GM12864 (cell line): Measurements from ENCODE around the gene ASB7.

Experiments
- DNase-seq: peaks from one replicate; pipeline ENCODE4 v3.0.0-alpha.2; 2011; ENCODE audit warnings: low read depth
- H3K4me3 ChIP-seq: 2 replicates; pipeline ENCODE4 v1.5.1; 2011; ENCODE audit warnings: mild to moderate bottlenecking, low read depth, low read length, control low read depth
- CTCF ChIP-seq: IDR thresholded peaks from 2 replicates; pipeline ENCODE4 v1.5.1; 2011; ENCODE audit warnings: low read depth, mild to moderate bottlenecking, moderate library complexity, low read length, control low read depth, inconsistent platforms; ENCODE audit errors: missing control alignments

The ASB7 gene

GRCh38 chr15:100642213-100642949, 40.0 kb downstream of the ASB7 start:
- TF ChIP-seq CTCF: no peak
- DNase-seq: no peak
- H3K4me3 ChIP-seq: no peak overlapping the region

- TF ChIP-seq CTCF: no peak
- no peak for DNase-seq
These were observed 40.6 kb downstream of the ASB7 start for GRCh38 chr15:100642950-100643338.

GRCh38 chr15:100645671-100646070, 43.3 kb downstream of the ASB7 start:
- no peak for TF ChIP-seq CTCF
- DNase-seq: no peak

More at GRCh38 chr15:100642950-100643338, 40.6 kb downstream of the ASB7 start:
- no peak overlapping the region for H3K4me3 ChIP-seq

GRCh38 chr15:100648951-100649350, 46.6 kb downstream of the ASB7 start:
- TF ChIP-seq CTCF: no peak
- DNase-seq: no peak
- H3K4me3 ChIP-seq: no peak overlapping the region

More at GRCh38 chr15:100645671-100646070, 43.3 kb downstream of the ASB7 start:
- no peak overlapping the region for H3K4me3 ChIP-seq

- DNase-seq: no peak
- no peak overlapping the region for H3K4me3 ChIP-seq
- TF ChIP-seq CTCF: no peak
These were observed 48.3 kb downstream of the ASB7 start for GRCh38 chr15:100650685-100651084.

- no peak overlapping the region for H3K4me3 ChIP-seq
- TF ChIP-seq CTCF: no peak
- DNase-seq: no peak
These were observed 48.9 kb downstream of the ASB7 start for GRCh38 chr15:100651253-100651652.

- H3K4me3 ChIP-seq: no peak overlapping the region
- TF ChIP-seq CTCF: no peak
- no peak for DNase-seq
These were observed 49.7 kb downstream of the ASB7 start for GRCh38 chr15:100652116-100652515.
